HepG2 (cell line): ENCODE results near the gene CACNA2D3. TPM values are rescaled to one million over a fixed set of nuclear protein-coding genes. Genes with fewer than 3 reads are reported as not detected.

Experiments
- ATRX ChIP-seq: sonication (generic); formaldehyde crosslinking; IDR thresholded peaks from 2 replicates; pipeline ENCODE4 v1.4.0; 2020; ENCODE audit warnings: missing genetic modification reagents, borderline replicate concordance
- GRHL1 ChIP-seq: sonication (generic); formaldehyde crosslinking; conservative IDR thresholded peaks from 2 replicates; pipeline ENCODE4 v1.8.0; 2022; ENCODE audit warnings: missing genetic modification reagents
- HNF1A ChIP-seq, 2 experiments: sonication (generic) in 1 of 2; formaldehyde crosslinking in 1 of 2; IDR thresholded peaks; 2 replicates each; pipeline versions ENCODE4 v1.4.0 to v1.6.1; 2016 to 2020; ENCODE audit warnings: borderline replicate concordance in 1 of 2, low read depth in 1 of 2, mild to moderate bottlenecking in 1 of 2, missing genetic modification reagents in 1 of 2
- NFE2L2 ChIP-seq: fragments of 150-350 bp; IDR thresholded peaks from 2 replicates; pipeline ENCODE4 v1.6.1; 2014; ENCODE audit warnings: low read length
- RBM39 ChIP-seq: fragments of 200-400 bp; formaldehyde crosslinking; IDR thresholded peaks from one replicate; pipeline ENCODE4 v1.6.1; 2018; ENCODE audit warnings: antibody characterized with exemption, mild to moderate bottlenecking, low read depth, low read length; ENCODE audit not compliant: poor library complexity, severe bottlenecking
- SNAPC2 ChIP-seq: sonication (generic); formaldehyde crosslinking; IDR thresholded peaks from 2 replicates; pipeline ENCODE4 v1.8.1; 2022; ENCODE audit warnings: mild to moderate bottlenecking, missing genetic modification reagents
- ZHX2 ChIP-seq, 2 experiments: sonication (generic) in 1 of 2; formaldehyde crosslinking in 1 of 2; IDR thresholded peaks; 2 replicates each; pipeline versions ENCODE4 v1.6.1 to v1.9.0; 2014 to 2022; ENCODE audit warnings: antibody characterized with exemption in 1 of 2, borderline replicate concordance in 1 of 2, inconsistent platforms in 1 of 2, low read depth in 1 of 2, missing genetic modification reagents in 1 of 2
- ZNF30 ChIP-seq: sonication (generic); formaldehyde crosslinking; IDR thresholded peaks from 2 replicates; pipeline ENCODE4 v1.5.0; 2020; ENCODE audit warnings: mild to moderate bottlenecking, missing genetic modification reagents
- ZNF331 ChIP-seq: sonication (generic); formaldehyde crosslinking; IDR thresholded peaks from 2 replicates; pipeline ENCODE4 v1.4.0; 2020; ENCODE audit warnings: missing genetic modification reagents
- ZNF446 ChIP-seq: sonication (generic); formaldehyde crosslinking; IDR thresholded peaks from 2 replicates; pipeline ENCODE4 v1.5.0; 2020; ENCODE audit warnings: mild to moderate bottlenecking, missing genetic modification reagents
- ZNF605 ChIP-seq: sonication (generic); formaldehyde crosslinking; IDR thresholded peaks from 2 replicates; pipeline ENCODE4 v1.8.0; 2022; ENCODE audit warnings: mild to moderate bottlenecking, missing genetic modification reagents
- ZNF800 ChIP-seq: sonication (generic); formaldehyde crosslinking; IDR thresholded peaks from 2 replicates; pipeline ENCODE4 v1.4.0; 2020; ENCODE audit warnings: missing genetic modification reagents
- polyA plus RNA-seq, 8 experiments: library from polyadenylated mRNA; depleted of rRNA in 3 of 8; stranded (reverse) in 7 of 8; unstranded in 1 of 8; fragments of >200 nt; fragmentation: Illumina TruSeq in 4 of 8; extraction: Trizol in 4 of 8; gene quantifications; 2 replicates each; pipeline versions ENCODE4 v1.2.1 to v1.2.3, GENCODE V29; 2011 to 2016; ENCODE audit warnings: low read depth in 4 of 8, missing spikeins in 1 of 8, mixed read lengths in 1 of 8; ENCODE audit not compliant: insufficient read depth in 1 of 8
- total RNA-seq, 5 experiments: library from RNA; depleted of rRNA; stranded (reverse); fragments of >200 nt; fragmentation: Illumina TruSeq; extraction: Trizol; gene quantifications; 2 replicates each; pipeline ENCODE4 v1.2.3, GENCODE V29; 2016; ENCODE audit warnings: low read depth in 1 of 5

Gene CACNA2D3
- total and polyA plus RNA-seq, 2 of the 13 experiments (the other 11 are each of a cell fraction or from before 2014, with no cell fraction given) = not detected

GRCh38 chr3:54188176-54188791 lies 65.9 kb downstream of the CACNA2D3 start (continued):
- TF ChIP-seq ZNF30 (CRISPR knock-in tag) (no peak), HNF1A (IDR thresholded peaks at IDR 0.05; ENCODE audit: low read depth) (no peak), HNF1A (CRISPR knock-in tag; IDR thresholded peaks at IDR 0.05; ENCODE audit: borderline replicate concordance) (no peak), ZNF800 (CRISPR knock-in tag) (no peak), ZNF331 (CRISPR knock-in tag) (peak; percentile 82), ZNF446 (CRISPR knock-in tag) (no peak), ZNF605 (CRISPR knock-in tag) (peak; percentile 42; the same call in 1 of the 2 replicates), NFE2L2 (no peak), GRHL1 (CRISPR knock-in tag) (no peak), SNAPC2 (CRISPR knock-in tag) (no peak), ZHX2 (IDR thresholded peaks at IDR 0.05; ENCODE audit: low read depth) (no peak), ZHX2 (CRISPR knock-in tag; IDR thresholded peaks at IDR 0.05; ENCODE audit: borderline replicate concordance) (no peak), RBM39 (no peak), ATRX (CRISPR knock-in tag) (no peak)
